GM12874 (cell line): ENCODE measurements around the gene PITX2.

Experiments
- TF ChIP-seq, protein P1 (sequence below): IDR thresholded peaks from 2 replicates; pipeline ENCODE4 v1.5.1; 2011; ENCODE audit warnings: low read depth, mild to moderate bottlenecking, control low read depth, low read length, moderate library complexity; ENCODE audit not compliant: insufficient read depth

The PITX2 gene

DNA sequence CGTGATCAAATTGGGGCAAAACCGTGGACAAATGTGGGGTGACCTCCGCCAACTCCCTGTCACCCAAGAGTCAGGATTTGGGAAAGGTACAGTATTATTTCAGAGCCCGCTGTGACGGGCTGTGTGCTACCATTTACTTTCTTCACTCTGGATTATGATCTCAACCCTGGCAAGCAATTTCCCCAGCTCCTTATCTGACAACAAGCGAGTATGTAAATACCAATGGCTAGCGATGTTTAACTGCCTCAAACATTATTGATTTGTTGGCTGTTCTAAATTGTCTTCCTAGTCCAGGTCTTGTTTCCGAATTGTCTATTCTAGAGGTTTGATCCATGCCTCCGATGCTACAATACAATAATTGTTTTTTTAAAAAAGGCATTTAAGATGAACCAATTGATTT, 17.7 kb upstream of the PITX2 start:
- TF ChIP-seq, protein P1, sequence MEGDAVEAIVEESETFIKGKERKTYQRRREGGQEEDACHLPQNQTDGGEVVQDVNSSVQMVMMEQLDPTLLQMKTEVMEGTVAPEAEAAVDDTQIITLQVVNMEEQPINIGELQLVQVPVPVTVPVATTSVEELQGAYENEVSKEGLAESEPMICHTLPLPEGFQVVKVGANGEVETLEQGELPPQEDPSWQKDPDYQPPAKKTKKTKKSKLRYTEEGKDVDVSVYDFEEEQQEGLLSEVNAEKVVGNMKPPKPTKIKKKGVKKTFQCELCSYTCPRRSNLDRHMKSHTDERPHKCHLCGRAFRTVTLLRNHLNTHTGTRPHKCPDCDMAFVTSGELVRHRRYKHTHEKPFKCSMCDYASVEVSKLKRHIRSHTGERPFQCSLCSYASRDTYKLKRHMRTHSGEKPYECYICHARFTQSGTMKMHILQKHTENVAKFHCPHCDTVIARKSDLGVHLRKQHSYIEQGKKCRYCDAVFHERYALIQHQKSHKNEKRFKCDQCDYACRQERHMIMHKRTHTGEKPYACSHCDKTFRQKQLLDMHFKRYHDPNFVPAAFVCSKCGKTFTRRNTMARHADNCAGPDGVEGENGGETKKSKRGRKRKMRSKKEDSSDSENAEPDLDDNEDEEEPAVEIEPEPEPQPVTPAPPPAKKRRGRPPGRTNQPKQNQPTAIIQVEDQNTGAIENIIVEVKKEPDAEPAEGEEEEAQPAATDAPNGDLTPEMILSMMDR, result no peak

DNA sequence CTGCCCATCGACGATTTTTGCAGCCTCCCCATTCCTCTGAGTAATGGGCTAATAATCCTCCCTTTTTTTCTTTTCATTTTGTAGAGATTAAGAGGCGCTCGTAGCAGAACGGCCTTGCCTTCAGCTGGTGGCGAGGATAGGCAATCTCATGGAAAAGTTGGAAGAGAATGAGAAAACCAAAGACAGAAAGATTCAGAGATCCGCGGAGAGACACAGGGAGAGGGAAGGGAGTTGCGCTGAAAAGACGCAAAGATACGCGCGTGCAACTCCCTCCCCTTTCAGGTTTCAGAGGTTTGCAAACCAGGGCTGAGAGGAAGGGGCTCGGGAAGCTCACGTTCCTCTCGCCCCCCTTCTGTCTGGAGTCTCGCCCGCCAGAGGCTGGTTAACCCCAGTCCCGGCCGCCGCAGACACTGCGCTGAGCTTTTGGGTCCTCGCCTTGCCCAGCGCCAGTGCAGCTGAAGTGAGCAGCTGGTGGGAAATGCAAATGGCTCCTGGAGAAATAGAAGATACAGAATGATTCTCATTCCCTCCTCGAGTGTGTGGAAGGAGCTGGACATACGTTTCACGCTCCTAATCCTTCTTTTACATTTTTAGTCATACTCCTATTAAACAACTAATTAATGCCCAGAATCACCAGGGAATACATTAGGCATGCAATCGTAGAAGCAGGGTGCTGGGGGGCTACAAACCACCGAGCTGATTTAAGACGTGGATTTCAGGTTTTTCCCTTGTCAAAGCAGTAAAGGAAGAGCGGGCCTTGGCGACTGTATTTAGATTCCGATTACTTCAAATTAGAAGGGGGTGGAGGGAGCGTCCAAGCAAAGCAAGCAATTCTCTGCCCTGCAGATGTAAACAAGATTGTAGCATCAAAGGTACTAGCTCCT, 16.6 kb upstream of the PITX2 start:
- TF ChIP-seq, protein P1, result no peak

DNA sequence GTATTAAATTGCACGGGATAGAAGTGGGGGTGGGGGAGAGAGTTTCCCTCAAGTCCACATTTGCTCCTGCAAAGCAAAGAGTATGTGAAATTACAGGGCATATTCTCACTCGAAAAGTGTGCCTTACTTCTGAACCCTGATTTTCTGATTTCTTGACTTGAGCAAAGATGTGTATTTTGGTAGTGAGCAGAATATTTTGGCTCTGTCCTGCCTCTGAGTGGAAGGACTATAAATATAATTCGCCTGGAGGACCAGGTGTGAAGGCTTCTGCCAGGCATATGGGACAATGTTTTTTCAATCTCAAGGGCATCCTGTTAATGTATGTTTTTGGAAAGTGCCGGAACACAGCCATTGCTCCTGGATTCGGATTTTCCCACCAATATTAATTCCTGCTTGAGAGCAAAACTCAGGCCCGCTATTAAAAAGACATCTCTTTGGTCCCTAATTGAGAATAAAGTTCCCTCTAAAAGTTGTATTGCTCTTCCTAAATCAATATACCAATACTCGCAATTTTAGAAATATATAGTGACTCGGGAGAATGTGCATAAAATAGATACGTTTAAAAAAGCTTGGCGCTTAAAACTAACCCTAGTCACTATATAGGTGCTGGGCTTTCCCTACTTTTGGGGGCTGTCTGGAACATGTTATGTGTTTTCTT, 15.3 kb upstream of the PITX2 start:
- TF ChIP-seq, protein P1, result no peak

DNA sequence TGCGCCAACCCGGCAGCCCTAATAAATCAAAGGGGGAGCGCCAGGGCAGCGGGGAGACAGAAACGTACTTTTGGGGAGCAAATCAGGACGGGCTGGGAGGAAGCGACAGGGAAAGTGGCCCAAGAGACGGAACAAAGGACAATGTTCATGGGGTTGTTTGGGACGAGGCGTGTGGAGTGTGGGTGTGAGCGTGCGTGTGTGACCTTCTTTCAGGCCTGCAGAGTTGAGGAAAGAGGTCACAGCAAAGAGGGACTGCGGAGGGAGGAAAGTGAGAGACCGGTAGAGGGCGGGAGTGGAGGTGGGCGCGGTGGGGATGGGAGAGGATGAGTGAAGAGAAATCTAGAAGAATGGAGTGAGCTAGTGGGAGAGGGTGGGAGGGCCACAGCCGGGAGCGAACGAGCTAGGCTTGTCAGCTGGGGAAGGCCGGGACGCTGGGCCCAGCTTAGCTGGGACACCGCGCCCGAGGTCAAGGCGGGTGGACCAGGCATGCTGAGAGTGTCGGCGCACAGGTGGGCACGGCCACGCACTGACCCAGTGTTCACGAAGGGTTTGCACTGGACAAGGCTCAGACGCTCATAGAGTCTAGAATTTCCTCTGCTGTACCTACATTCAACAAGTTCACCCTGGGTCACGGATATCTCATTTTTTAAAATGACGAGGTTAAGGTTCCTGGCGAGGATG, 14.7 kb upstream of the PITX2 start:
- TF ChIP-seq, protein P1, result no peak

DNA sequence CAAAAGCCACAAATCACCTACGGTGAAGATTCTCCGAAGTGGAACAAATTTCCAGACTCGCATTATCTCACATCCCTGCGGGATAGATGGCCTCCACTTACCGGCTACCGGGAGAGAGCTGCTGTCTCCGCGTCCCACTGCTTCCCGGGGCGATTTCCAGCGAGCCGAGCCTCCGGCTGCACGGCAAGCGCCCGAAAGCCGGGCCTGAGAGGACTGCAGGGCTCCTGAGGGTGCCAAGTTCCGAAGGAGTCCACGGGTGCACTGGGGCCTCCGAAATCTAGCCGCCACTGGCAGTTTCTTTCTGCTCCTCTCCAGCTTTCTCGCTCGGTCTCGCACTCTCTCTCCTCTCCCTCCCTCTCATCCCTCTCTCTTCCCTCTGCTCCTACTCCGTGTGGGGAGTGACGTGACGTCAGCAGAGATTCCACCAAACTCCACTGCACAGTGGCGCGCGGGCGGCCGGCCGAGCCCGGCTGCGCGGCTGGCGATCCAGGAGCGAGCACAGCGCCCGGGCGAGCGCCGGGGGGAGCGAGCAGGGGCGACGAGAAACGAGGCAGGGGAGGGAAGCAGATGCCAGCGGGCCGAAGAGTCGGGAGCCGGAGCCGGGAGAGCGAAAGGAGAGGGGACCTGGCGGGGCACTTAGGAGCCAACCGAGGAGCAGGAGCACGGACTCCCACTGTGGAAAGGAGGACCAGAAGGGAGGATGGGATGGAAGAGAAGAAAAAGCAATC, 14.0 kb upstream of the PITX2 start:
- TF ChIP-seq, protein P1, result no peak

DNA sequence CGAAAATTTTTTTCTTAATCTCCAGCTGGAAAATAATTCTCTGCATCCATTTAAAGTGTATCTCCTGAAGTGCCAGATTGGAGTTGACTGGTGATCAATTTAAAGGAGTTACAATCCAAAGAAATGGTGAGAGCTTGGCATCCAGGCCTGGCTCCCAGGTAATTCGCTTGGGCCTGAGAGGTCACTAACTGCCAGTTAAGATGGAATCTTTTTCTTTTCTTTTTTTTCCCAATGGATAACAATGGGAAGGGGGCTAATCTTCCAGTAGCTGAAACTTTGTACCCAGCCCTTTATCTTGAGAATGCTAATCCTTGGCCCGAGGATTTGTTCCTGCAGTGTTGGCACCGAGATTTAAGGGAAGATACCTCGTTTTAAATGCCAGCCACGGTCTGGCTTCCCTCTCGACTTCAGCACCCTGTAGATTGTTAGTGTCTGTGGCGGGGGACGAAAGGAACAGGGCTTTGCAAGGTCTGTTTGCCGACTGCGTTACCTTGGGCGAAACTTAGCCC, 13.3 kb upstream of the PITX2 start:
- TF ChIP-seq, protein P1, result no peak
